Neural progenitor cell (in vitro differentiated cells): Measurements from ENCODE around the gene LRRC37A. TPM values are rescaled to one million over a fixed set of nuclear protein-coding genes. Genes with fewer than 3 reads are reported as not detected.
"Not testable (repeated sequence)": the region's sequence is repeated elsewhere in the genome, so short reads cannot be mapped to it uniquely, and the experiment has no call there.

Source experiments
- DNase-seq: peaks from one replicate; pipeline ENCODE4 v3.0.0-alpha.2; 2016; ENCODE audit warnings: low spot score
- H2AFZ ChIP-seq: fragments of 200-600 bp; sonication (generic); replicated peaks from 2 replicates; pipeline ENCODE4 v1.6.1; 2016; ENCODE audit warnings: antibody characterized with exemption
- H3F3A ChIP-seq: fragments of 200-600 bp; sonication (generic); 2 replicates; pipeline ENCODE4 v1.6.1; 2016; ENCODE audit warnings: antibody characterized with exemption, low read depth
- H3K27ac ChIP-seq: fragments of 200-600 bp; sonication (generic); 2 replicates; pipeline ENCODE4 v1.5.1; 2016; ENCODE audit warnings: mild to moderate bottlenecking
- H3K27me3 ChIP-seq: fragments of 200-600 bp; sonication (generic); 2 replicates; pipeline ENCODE4 v1.6.1; 2016; ENCODE audit warnings: mild to moderate bottlenecking, moderate library complexity
- H3K36me3 ChIP-seq: fragments of 200-600 bp; sonication (generic); 2 replicates; pipeline ENCODE4 v1.5.1; 2016
- H3K4me1 ChIP-seq: fragments of 200-600 bp; sonication (generic); 2 replicates; pipeline ENCODE4 v1.6.1; 2016; ENCODE audit warnings: mixed run types
- H3K4me2 ChIP-seq: fragments of 200-600 bp; sonication (generic); 2 replicates; pipeline ENCODE4 v1.6.1; 2016
- H3K4me3 ChIP-seq: fragments of 200-600 bp; sonication (generic); 2 replicates; pipeline ENCODE4 v1.5.1; 2016
- H3K79me2 ChIP-seq: fragments of 200-600 bp; sonication (generic); 2 replicates; pipeline ENCODE4 v1.6.1; 2016; ENCODE audit warnings: low read depth
- H3K9ac ChIP-seq: fragments of 200-600 bp; sonication (generic); 2 replicates; pipeline ENCODE4 v1.6.1; 2016
- H3K9me3 ChIP-seq: fragments of 200-600 bp; sonication (generic); 2 replicates; pipeline ENCODE4 v1.5.1; 2016; ENCODE audit warnings: low read depth
- H4K20me1 ChIP-seq: fragments of 200-600 bp; sonication (generic); 2 replicates; pipeline ENCODE4 v1.6.1; 2016; ENCODE audit warnings: low read depth
- H3K27ac Mint-ChIP-seq: 3 replicates; pipeline ENCODE4 v1.8.0; 2021; ENCODE audit warnings: mixed read lengths
- H3K27me3 Mint-ChIP-seq: 2 replicates; pipeline ENCODE4 v1.8.0; 2022; ENCODE audit warnings: low read depth, mild to moderate bottlenecking, inconsistent platforms, moderate library complexity, mixed read lengths; ENCODE audit not compliant: insufficient read depth
- H3K36me3 Mint-ChIP-seq: 3 replicates; pipeline ENCODE4 v1.8.0; 2021; ENCODE audit warnings: mixed read lengths
- H3K4me1 Mint-ChIP-seq: 3 replicates; pipeline ENCODE4 v1.8.0; 2021; ENCODE audit warnings: mixed read lengths
- H3K4me3 Mint-ChIP-seq: 3 replicates; pipeline ENCODE4 v1.8.0; 2021; ENCODE audit warnings: mild to moderate bottlenecking, moderate library complexity, mixed read lengths
- H3K9me3 Mint-ChIP-seq: 3 replicates; pipeline ENCODE4 v1.8.0; 2020; ENCODE audit warnings: mixed read lengths
- small RNA-seq: library from RNA; depleted of rRNA; stranded (forward); fragments of <200 nt; gene quantifications from one replicate; pipeline ENCODE3, GENCODE V24; 2015
- total RNA-seq: library from RNA; depleted of rRNA; stranded (reverse); fragments of >200 nt; gene quantifications from 2 replicates; pipeline ENCODE4 v1.2.3, GENCODE V29; 2015; ENCODE audit warnings: low replicate concordance

Gene LRRC37A
- total RNA-seq, 1 donor from 2014 or later = 7.9 TPM

DNA sequence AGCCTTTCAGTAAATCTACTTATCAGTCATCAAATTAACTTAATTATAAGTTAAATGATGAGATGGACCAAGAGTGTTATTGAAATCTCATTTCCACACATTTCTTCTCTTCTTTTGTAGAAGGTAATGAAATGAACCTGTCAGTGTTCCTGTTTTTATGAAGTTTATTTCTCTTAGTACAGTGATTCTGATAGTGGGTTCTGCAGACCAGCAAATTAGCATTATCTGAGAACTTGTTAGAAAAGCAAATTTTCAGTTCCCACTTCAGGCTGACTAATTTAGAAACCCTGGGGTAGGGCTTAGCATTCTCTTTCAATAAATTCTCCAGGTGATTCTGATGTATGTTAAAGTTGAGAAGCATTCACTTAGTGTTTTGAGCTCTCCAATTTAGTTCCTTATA, 90.6 kb downstream of the LRRC37A start:
- H3K9me3 Mint-ChIP-seq, H3K27ac Mint-ChIP-seq, H3K4me3 Mint-ChIP-seq, H2AFZ ChIP-seq, H3K36me3 ChIP-seq, H3K79me2 ChIP-seq, H4K20me1 ChIP-seq, H3K36me3 Mint-ChIP-seq, H3K4me2 ChIP-seq, H3K9ac ChIP-seq, H3K4me1 ChIP-seq, H3K9me3 ChIP-seq, H3K27ac ChIP-seq, H3F3A ChIP-seq, H3K27me3 ChIP-seq, H3K4me1 Mint-ChIP-seq, DNase-seq, H3K4me3 ChIP-seq, H3K27me3 Mint-ChIP-seq: not testable (repeated sequence)

Small RNA genes within 50 kb of the gene (small RNA-seq; reads per million reads assigned to genes)
- gene RN7SL656P = not detected

Other genes with a start within 250 kb of the LRRC37A start
- 114 and 136 TPM in 2 replicates for gene KANSL1, start 101.7 kb upstream of the LRRC37A start, total RNA-seq
- gene ARL17B, start 66.6 kb downstream of the LRRC37A start, total RNA-seq = 7.1 and 22.4 TPM in 2 replicates
- 13.9 and 16.3 TPM in 2 replicates for gene LRRC37A2, start 217.3 kb downstream of the LRRC37A start, total RNA-seq